GM21786 (cell line): ENCODE measurements around the gene MACROD2.
"Not testable (repeated sequence)": the region's sequence is repeated elsewhere in the genome, so short reads cannot be mapped to it uniquely, and the experiment has no call there.

Experiments
- ATAC-seq: cut with Tn5 transposase; IDR thresholded peaks from one replicate; pipeline ENCODE4 v1.9.1; 2021; ENCODE audit not compliant: unreplicated experiment

MACROD2 gene

GRCh38 chr20:15119852-15120487 lies 1124.7 kb downstream of the MACROD2 start:
- no peak for ATAC-seq

DNA sequence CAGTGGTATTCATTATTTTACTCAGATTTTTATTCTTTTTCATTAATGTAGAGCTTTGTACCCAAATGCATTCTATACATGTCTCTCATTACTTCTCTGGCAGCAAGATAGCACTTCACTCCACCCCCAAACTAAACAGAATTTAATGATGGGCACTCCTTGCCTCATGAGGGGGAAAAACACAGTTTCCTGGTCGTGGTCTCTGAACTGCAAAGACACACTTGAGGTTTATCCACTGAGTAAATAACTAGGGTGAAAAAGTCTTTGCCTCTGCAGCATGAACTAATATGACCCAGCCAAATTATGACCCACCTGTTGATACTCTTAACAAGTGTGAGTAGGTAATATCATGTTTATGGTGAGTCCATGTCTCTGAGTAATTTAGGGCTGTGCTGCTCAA lies 1127.3 kb downstream of the MACROD2 start:
- ATAC-seq: no peak

DNA sequence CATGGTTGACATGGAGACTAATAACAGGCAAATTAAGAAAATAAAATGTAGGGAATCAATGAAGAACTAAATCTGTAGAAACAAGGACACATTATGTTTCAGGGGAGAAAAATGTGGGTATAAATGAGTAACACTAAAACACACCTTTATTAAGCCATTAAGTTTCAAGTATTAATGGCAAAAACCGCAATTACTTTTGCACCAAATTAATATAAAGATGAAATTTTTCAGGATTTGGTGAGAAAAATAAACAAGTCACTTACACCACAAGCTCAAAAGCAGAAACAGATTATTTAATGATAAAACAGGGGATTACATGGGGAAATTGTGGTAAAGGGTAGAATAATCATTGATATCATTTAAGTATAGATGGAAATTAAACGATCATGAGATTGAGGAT lies 1135.9 kb downstream of the MACROD2 start:
- ATAC-seq: no peak

DNA sequence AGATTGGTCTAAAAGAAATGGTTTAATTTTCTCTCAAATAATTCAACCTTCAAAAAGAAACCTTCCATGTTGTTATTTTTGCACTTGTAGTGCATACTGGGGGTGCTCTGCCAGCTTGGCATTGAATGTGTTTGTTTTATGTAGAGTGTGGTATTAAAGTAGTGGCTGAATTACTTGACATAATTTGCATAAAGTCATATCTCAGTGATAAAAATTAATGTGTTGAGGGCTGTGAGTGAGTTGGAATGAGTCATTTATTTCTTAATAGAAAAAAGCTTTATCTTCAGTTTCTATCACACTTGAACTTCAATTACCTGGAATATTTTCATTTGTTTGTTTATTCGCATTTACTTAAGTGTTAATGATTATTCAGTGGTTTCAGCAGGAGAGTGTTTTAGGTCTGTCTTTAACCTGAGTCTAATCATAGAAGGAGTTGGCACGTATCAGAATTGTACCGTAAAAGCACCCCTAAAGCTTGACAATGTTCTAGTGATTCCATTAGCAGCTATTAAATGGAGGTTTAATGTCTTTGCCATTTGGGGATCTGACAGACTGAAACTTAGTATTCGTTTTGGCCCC lies 1143.3 kb downstream of the MACROD2 start:
- ATAC-seq: no peak

GRCh38 chr20:15139522-15139921 lies 1144.2 kb downstream of the MACROD2 start:
- ATAC-seq: no peak

DNA sequence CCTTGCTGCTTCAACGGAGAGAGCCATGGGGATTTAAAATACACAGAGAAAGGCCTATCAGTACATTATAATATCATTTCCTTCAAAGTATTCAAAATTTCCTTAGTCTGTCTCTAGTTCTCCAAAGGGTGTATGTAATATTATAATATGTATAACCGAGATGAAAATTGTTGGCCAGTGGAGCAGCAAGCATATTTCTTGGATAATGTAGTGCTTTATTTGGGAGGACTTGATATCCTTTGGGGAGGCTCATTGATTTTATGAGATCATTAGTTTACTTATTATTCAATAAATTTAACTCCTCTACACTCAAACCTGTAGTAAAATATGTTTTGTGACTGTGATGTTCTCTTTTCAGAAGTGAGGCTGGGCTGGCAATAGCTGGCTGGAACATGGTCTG lies 1145.0 kb downstream of the MACROD2 start:
- ATAC-seq: no peak

- not testable (repeated sequence) for ATAC-seq
These were observed 1145.6 kb downstream of the MACROD2 start for GRCh38 chr20:15140940-15141339.

DNA sequence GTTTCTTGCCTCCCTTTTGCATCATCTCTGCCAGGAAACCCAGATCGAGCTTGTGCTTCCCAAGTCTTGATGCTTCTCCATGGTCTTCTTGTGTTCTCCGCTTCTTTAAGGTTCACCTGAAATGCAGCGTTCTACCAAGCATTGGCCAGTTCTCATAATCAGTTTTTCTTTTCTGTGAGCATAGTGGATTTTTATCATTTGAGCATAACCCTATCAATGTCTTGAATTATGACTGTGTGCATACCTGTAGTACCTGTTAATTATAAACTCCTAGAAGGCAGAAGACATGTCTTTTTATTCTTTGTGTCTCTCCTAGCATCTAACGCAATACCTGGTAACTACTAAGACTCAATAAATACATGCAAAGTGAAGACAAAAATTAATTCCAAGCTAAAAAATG lies 1146.5 kb downstream of the MACROD2 start:
- ATAC-seq: no peak

GRCh38 chr20:15143478-15143877 lies 1148.2 kb downstream of the MACROD2 start:
- no peak for ATAC-seq

DNA sequence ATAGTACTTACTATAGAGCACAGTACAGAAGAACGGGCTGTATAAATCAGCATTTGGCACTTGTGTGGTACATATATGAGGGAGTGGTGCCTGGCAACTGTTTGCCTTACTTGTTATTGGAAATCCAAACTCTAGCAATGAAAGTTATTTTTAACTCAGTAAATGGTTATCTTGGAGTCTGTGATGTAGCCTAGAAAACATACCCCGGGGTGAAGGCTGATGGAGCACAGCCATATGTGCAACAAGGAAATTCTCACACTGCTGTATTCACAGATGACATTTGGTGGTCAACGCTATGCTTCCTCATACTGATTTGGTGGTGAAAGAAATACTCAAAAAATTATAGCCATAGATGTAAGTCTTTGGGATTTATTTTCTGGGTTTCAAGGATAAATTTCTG lies 1149.6 kb downstream of the MACROD2 start:
- ATAC-seq: no peak

GRCh38 chr20:15146948-15147347 lies 1151.6 kb downstream of the MACROD2 start:
- no peak for ATAC-seq

GRCh38 chr20:15154070-15154469 lies 1158.8 kb downstream of the MACROD2 start:
- ATAC-seq: no peak

DNA sequence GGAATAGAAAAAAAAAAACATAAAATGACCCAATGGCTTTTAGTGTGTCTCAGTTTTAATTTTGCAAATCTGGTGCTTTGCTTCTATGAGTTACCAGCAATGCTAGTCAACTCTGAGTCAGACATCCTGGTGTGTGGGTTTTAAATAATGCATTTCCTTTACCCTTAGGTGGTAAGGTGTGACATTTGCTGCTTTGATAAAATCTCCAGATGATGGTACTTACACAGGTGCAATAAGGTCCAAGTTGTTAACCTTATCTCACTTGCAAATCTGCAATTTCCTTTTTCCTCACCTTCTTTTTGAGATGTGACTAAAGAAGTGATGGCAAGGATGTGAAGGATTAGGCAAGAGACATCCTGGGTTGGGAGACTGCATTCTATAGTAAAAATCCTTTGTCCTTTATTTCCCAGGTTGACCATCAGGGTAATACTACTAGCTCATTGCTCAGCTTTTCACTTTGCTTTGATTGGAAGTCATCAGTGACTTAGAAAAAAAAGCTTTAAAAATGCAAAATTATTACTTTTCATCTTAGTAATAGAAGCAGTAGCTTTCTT lies 1160.6 kb downstream of the MACROD2 start:
- no peak for ATAC-seq

DNA sequence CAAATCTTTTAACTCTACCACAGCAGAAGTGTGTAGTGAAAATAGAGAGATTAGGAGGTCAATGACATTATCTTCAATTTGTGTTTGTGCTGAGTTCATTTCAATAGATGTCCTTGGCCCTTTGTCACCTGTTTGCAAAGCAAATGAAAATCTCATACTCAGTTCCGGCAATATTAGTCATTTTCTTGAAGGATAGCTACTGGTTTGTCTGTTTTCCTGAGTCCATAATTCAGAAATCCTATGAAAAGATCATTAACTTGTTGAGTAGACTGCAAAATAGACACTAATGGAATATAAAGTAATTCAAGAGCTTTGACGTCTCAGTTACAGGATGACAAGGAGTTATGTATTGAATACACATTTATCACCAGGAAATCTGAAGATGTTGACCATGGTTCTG lies 1163.2 kb downstream of the MACROD2 start:
- no peak for ATAC-seq

DNA sequence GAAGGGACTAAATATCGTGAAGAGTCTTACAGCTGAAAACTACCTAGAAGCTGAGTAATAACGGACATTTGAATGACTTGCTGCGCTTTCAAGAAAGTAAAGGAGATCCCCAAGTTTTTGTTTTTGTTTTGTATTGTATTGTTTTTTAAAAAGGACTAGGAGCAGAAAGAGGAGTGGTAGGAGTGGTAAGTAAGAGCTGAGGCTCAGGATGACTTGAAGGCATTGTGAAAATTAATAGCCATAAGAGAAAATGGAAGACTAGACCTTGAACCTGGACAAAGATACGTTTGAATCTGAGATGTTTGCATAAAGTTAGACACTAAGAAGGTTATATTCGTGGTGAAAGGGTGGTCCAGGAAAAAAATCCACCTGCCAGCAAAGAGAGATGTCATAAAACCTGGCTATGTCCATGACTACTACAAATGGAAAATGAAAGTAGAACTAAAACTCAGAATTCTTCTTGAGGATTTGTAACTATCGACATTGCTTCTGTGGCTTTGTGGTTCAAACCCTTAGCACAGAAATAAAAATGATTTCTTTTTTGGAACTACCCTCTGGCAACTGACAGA lies 1166.8 kb downstream of the MACROD2 start:
- ATAC-seq: no peak

DNA sequence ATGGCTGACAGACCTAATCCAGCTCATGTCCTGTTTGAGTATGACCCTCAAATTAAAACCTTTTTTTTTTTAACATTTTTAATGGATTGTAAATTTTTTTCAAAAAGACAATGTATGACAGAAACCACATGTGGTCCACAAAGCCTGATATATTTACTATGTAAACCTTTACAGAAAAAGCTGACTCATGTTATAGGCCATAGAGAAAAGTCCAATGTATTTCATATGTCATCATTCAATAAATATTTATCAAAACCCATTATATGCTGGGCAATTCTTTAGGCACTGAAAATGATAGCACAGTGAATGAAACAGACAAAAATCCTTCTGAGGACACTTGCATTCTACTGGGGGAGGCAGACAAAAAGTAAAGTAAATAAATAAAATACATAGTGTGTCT lies 1168.3 kb downstream of the MACROD2 start:
- ATAC-seq: no peak

GRCh38 chr20:15164726-15165125 lies 1169.4 kb downstream of the MACROD2 start:
- ATAC-seq: no peak

GRCh38 chr20:15166744-15167143 lies 1171.4 kb downstream of the MACROD2 start:
- ATAC-seq: no peak

GRCh38 chr20:15171016-15171415 lies 1175.7 kb downstream of the MACROD2 start:
- no peak for ATAC-seq

GRCh38 chr20:15176929-15177328 lies 1181.6 kb downstream of the MACROD2 start:
- ATAC-seq: no peak

- no peak for ATAC-seq
These were observed 1183.3 kb downstream of the MACROD2 start for GRCh38 chr20:15178581-15178980.

GRCh38 chr20:15179381-15179780 lies 1184.1 kb downstream of the MACROD2 start:
- no peak for ATAC-seq
